ENCODE measurements around the gene SUFU.

DNA sequence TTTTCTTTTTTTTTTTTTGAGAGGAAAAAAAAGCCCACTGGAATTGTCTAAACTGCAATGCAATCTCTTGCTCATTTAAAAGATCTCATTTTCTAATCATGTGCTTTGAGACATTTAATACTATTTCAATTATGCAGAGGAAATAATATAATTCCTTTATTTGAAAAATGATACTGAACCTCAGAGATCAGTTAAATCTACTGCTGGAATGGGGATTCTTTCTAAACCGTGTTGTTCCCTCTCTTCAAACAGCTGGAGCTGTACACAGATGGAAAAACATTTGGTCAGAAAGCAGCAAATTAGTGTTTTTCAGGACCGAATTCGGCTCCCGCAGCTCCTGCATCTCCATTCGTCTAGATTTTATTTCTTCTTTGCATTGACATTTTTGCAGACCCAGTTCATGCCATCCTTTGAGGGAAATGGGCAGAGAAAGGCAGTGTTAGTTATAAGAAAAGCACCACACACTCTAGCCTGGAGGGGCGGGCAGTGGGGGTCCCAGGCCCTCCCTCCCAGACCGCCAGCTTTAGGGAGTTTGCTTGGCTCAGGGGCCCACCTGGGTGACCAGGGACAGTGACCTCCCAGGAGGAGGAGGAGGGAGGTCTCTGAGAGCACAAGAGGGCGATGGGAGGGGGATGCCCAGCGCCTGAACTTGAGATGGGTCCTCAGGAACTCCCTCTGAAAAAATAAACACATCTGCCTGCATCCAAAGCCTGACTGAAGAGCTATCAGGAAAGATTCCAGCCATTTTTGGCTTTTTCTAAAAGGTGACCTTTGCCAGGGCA lies 173.0 kb downstream of the SUFU start:
- TF ChIP-seq, protein P1, sequence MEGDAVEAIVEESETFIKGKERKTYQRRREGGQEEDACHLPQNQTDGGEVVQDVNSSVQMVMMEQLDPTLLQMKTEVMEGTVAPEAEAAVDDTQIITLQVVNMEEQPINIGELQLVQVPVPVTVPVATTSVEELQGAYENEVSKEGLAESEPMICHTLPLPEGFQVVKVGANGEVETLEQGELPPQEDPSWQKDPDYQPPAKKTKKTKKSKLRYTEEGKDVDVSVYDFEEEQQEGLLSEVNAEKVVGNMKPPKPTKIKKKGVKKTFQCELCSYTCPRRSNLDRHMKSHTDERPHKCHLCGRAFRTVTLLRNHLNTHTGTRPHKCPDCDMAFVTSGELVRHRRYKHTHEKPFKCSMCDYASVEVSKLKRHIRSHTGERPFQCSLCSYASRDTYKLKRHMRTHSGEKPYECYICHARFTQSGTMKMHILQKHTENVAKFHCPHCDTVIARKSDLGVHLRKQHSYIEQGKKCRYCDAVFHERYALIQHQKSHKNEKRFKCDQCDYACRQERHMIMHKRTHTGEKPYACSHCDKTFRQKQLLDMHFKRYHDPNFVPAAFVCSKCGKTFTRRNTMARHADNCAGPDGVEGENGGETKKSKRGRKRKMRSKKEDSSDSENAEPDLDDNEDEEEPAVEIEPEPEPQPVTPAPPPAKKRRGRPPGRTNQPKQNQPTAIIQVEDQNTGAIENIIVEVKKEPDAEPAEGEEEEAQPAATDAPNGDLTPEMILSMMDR (IDR thresholded peaks at IDR 0.05; ENCODE audit: borderline replicate concordance, extremely low read depth, low read length, poor library complexity, severe bottlenecking): no peak
- no peak for TF ChIP-seq EZH2 (IDR thresholded peaks at IDR 0.05; ENCODE audit: borderline replicate concordance, low read depth, low read length, severe bottlenecking)
